Activated CD8-positive, alpha-beta memory T cell treated with anti-CD3 and anti-CD28 coated beads for 24 hours (primary cell): Measurements from ENCODE around the gene CUBN.
"Not testable (repeated sequence)": the region's sequence is repeated elsewhere in the genome, so short reads cannot be mapped to it uniquely, and the experiment has no call there.

Experiments used
- DNase-seq: peaks from one replicate; pipeline ENCODE4 v3.0.0-alpha.2; 2020

The CUBN gene

GRCh38 chr10:17140386-17140761, 10.8 kb upstream of the CUBN start:
- DNase-seq, result no peak

- no peak for DNase-seq
Measured at GRCh38 chr10:17138460-17139042, 8.9 kb upstream of the CUBN start.

GRCh38 chr10:17134737-17135260, 5.2 kb upstream of the CUBN start:
- DNase-seq, result no peak

- no peak for DNase-seq
Measured at GRCh38 chr10:17134282-17134681, 4.7 kb upstream of the CUBN start.

- no peak for DNase-seq
Measured at GRCh38 chr10:17128261-17128660, 1.4 kb downstream of the CUBN start.

- no peak for DNase-seq
Measured at GRCh38 chr10:17126327-17126726, 3.3 kb downstream of the CUBN start.

GRCh38 chr10:17125206-17125893, 4.3 kb downstream of the CUBN start:
- no peak for DNase-seq

- DNase-seq, result no peak
Measured at GRCh38 chr10:17123961-17124360, 5.7 kb downstream of the CUBN start.

GRCh38 chr10:17122726-17123661, 6.6 kb downstream of the CUBN start:
- DNase-seq, result no peak

- no peak for DNase-seq
Measured at GRCh38 chr10:17122052-17122451, 7.6 kb downstream of the CUBN start.

- DNase-seq, result no peak
Measured at GRCh38 chr10:17120694-17121093, 8.9 kb downstream of the CUBN start.

GRCh38 chr10:17119845-17120244, 9.8 kb downstream of the CUBN start:
- DNase-seq, result no peak

- DNase-seq, result no peak
Measured at GRCh38 chr10:17116193-17116592, 13.4 kb downstream of the CUBN start.

- no peak for DNase-seq
Measured at GRCh38 chr10:17115683-17116082, 13.9 kb downstream of the CUBN start.

- not testable (repeated sequence) for DNase-seq
Measured at GRCh38 chr10:17114878-17115444, 14.7 kb downstream of the CUBN start.

- no peak for DNase-seq
Measured at GRCh38 chr10:17113889-17114540, 15.6 kb downstream of the CUBN start.

- no peak for DNase-seq
Measured at GRCh38 chr10:17113346-17113745, 16.3 kb downstream of the CUBN start.

- DNase-seq, result no peak
Measured at GRCh38 chr10:17112566-17112965, 17.0 kb downstream of the CUBN start.

- DNase-seq, result no peak
Measured at GRCh38 chr10:17109475-17110207, 20.0 kb downstream of the CUBN start.

- DNase-seq, result no peak
Measured at GRCh38 chr10:17109046-17109445, 20.6 kb downstream of the CUBN start.

- no peak for DNase-seq
Measured at GRCh38 chr10:17106991-17107390, 22.6 kb downstream of the CUBN start.

- no peak for DNase-seq
Measured at GRCh38 chr10:17101910-17102266, 27.7 kb downstream of the CUBN start.
